ENCODE data around the gene MYOM1.

The MYOM1 gene

DNA sequence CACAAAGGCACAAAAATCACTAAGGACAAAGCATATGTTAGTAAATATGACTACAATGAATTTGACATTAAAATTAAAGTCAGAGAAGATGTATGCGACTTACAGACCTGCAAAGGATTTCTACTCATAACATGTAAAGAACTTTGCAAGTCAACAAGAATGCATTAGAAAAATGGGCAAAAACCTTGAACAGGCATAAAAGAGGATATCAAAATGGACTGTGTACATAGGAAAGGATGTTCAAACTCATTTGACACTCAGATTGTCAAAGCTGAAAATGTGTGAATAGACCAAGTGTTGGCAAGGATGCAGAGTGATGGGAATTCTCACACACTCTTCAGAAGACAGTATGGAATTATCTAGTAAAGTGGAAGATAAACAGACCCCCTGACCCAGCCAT lies 94.9 kb downstream of the MYOM1 start:
- H2AFZ ChIP-seq (ENCODE audit: low read length): no peak overlapping the region
- peaks cover 0 to 2% of the 10 kb centered on the region in 2 donors for H3K9me3 ChIP-seq (replicated peaks in 1 of 2; ENCODE audit: control insufficient read depth in 2 of 2, insufficient read depth in 1 of 2, low read depth in 1 of 2, low read length in 2 of 2)
- no peak overlapping the region for H2BK5ac ChIP-seq (ENCODE audit: low read length)
- H3K4ac ChIP-seq (ENCODE audit: low read length): no peak overlapping the region
- no peak overlapping the region for H3K23ac ChIP-seq (ENCODE audit: low read depth, low read length, poor library complexity)
- WGBS, 2 donors (ENCODE audit: extremely low coverage in 2 of 2, insufficient read length in 2 of 2, insufficient replicate concordance in 1 of 2): no CpG with 5 or more reads among the region's 1 CpG
- no peak overlapping the region for H3K27ac ChIP-seq (replicated peaks; ENCODE audit: low read length)
- no peak overlapping the region for H2AK5ac ChIP-seq (ENCODE audit: low read depth, low read length)
- no peak overlapping the region for H4K91ac ChIP-seq (ENCODE audit: low read depth, low read length, poor library complexity)
- H3K27me3 ChIP-seq (ENCODE audit: control insufficient read depth in 3 of 3, insufficient read depth in 3 of 3, low read depth in 1 of 3, low read length in 3 of 3): no peaks in the 10 kb centered on the region
- H2BK120ac ChIP-seq (ENCODE audit: low read depth, low read length): no peak overlapping the region
- no peak overlapping the region for H3K4me2 ChIP-seq (ENCODE audit: insufficient read depth, low read length, poor library complexity, severe bottlenecking)
- no peak overlapping the region for H3K14ac ChIP-seq (ENCODE audit: low read length)
- H3K4me3 ChIP-seq (ENCODE audit: low read length in 2 of 2): no peak overlapping the region
- no peak for DNase-seq (ENCODE audit: low spot score)
- H2BK12ac ChIP-seq (ENCODE audit: low read length): no peak overlapping the region
- no peaks in the 10 kb centered on the region for H3K36me3 ChIP-seq (replicated peaks in 1 of 2; ENCODE audit: control insufficient read depth in 2 of 2, insufficient read depth in 2 of 2, low read length in 2 of 2)
- no peak overlapping the region for H3K9ac ChIP-seq (ENCODE audit: low read depth, low read length, poor library complexity)
- no peak overlapping the region for H3K18ac ChIP-seq (ENCODE audit: low read length)
- no peaks in the 10 kb centered on the region for H3K79me1 ChIP-seq (ENCODE audit: low read depth, low read length)
- no peak overlapping the region for H2BK15ac ChIP-seq (ENCODE audit: low read length)
- H3K4me1 ChIP-seq (ENCODE audit: control insufficient read depth in 2 of 2, insufficient read depth in 1 of 2, low read depth in 1 of 2, low read length in 2 of 2): peaks cover 0 to 2% of the 10 kb centered on the region in 2 donors
- H4K8ac ChIP-seq (ENCODE audit: low read depth, low read length): no peak overlapping the region

DNA sequence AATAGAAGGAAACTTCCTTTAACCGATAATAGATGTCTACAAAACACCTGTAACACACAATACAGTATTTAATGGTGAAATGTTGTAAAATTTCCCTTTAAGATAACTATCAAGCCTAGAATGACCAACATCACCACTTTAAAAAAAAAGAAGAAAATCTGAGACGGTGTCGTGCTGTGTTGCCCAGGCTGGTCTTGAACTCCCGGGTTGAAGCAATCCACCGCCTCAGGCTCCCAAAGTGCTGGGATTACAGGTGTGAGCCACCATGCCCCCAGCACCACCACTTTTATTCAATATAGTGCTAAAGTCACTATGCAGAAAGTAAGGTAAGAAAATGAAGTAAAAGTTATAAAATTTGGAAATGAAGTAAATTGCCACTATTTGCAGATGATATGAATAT lies 96.9 kb downstream of the MYOM1 start:
- Histone ChIP-seq H3K79me1 (ENCODE audit: low read depth, low read length) (no peaks in the 10 kb centered on the region), H3K4me2 (ENCODE audit: insufficient read depth, low read length, poor library complexity, severe bottlenecking) (no peak overlapping the region), H3K4ac (ENCODE audit: low read length) (no peak overlapping the region), H2BK5ac (ENCODE audit: low read length) (no peak overlapping the region), H2AFZ (ENCODE audit: low read length) (no peak overlapping the region), H3K18ac (ENCODE audit: low read length) (no peak overlapping the region), H2BK12ac (ENCODE audit: low read length) (no peak overlapping the region), H3K27ac (replicated peaks; ENCODE audit: low read length) (no peak overlapping the region), H3K23ac (ENCODE audit: low read depth, low read length, poor library complexity) (no peak overlapping the region), H2AK5ac (ENCODE audit: low read depth, low read length) (no peak overlapping the region), H3K27me3 (ENCODE audit: control insufficient read depth in 3 of 3, insufficient read depth in 3 of 3, low read depth in 1 of 3, low read length in 3 of 3) (no peaks in the 10 kb centered on the region), H3K14ac (ENCODE audit: low read length) (no peak overlapping the region), H3K4me3 (ENCODE audit: low read length in 2 of 2) (no peak overlapping the region), H4K8ac (ENCODE audit: low read depth, low read length) (no peak overlapping the region), H3K4me1 (ENCODE audit: control insufficient read depth in 2 of 2, insufficient read depth in 1 of 2, low read depth in 1 of 2, low read length in 2 of 2) (peaks cover 0 to 2% of the 10 kb centered on the region in 2 donors), H2BK120ac (ENCODE audit: low read depth, low read length) (no peak overlapping the region), H3K9ac (ENCODE audit: low read depth, low read length, poor library complexity) (no peak overlapping the region), H2BK15ac (ENCODE audit: low read length) (no peak overlapping the region), H4K91ac (ENCODE audit: low read depth, low read length, poor library complexity) (no peak overlapping the region), H3K9me3 (replicated peaks in 1 of 2; ENCODE audit: control insufficient read depth in 2 of 2, insufficient read depth in 1 of 2, low read depth in 1 of 2, low read length in 2 of 2) (peaks cover 0 to 2% of the 10 kb centered on the region in 2 donors), H3K36me3 (replicated peaks in 1 of 2; ENCODE audit: control insufficient read depth in 2 of 2, insufficient read depth in 2 of 2, low read length in 2 of 2) (no peaks in the 10 kb centered on the region)
- no CpG with 5 or more reads among the region's 5 CpGs for WGBS, 2 donors (ENCODE audit: extremely low coverage in 2 of 2, insufficient read length in 2 of 2, insufficient replicate concordance in 1 of 2)
- no peak for DNase-seq (ENCODE audit: low spot score)

DNA sequence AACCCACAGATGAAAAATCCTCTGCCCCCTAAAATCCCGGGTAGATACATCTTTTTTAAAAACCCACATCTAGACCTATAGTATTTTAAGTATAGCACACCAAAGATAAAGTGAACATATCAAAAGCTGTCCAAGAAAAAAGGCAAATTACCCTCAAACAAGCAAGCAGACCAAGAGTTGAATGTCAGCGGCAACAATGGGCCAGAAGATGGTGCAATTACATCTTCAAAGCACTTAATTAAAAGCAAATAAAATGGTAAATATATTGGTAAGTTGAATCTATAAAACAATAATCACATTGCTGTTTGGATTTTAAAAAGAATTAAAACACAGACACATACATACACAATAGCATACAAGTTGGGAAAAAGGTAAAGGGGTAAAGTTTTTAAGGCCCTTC lies 98.5 kb downstream of the MYOM1 start:
- Histone ChIP-seq H2AFZ (ENCODE audit: low read length) (no peak overlapping the region), H3K36me3 (replicated peaks in 1 of 2; ENCODE audit: control insufficient read depth in 2 of 2, insufficient read depth in 2 of 2, low read length in 2 of 2) (no peaks in the 10 kb centered on the region), H2AK5ac (ENCODE audit: low read depth, low read length) (no peak overlapping the region), H3K79me1 (ENCODE audit: low read depth, low read length) (no peaks in the 10 kb centered on the region), H4K8ac (ENCODE audit: low read depth, low read length) (no peak overlapping the region), H3K18ac (ENCODE audit: low read length) (no peak overlapping the region), H3K9me3 (replicated peaks in 1 of 2; ENCODE audit: control insufficient read depth in 2 of 2, insufficient read depth in 1 of 2, low read depth in 1 of 2, low read length in 2 of 2) (peaks cover 0 to 2% of the 10 kb centered on the region in 2 donors), H3K4me3 (ENCODE audit: low read length in 2 of 2) (no peak overlapping the region), H2BK120ac (ENCODE audit: low read depth, low read length) (no peak overlapping the region), H3K9ac (ENCODE audit: low read depth, low read length, poor library complexity) (no peak overlapping the region), H4K91ac (ENCODE audit: low read depth, low read length, poor library complexity) (no peak overlapping the region), H3K4me2 (ENCODE audit: insufficient read depth, low read length, poor library complexity, severe bottlenecking) (no peak overlapping the region), H3K14ac (ENCODE audit: low read length) (no peak overlapping the region), H3K27ac (replicated peaks; ENCODE audit: low read length) (no peak overlapping the region), H2BK5ac (ENCODE audit: low read length) (no peak overlapping the region), H2BK15ac (ENCODE audit: low read length) (no peak overlapping the region), H3K4me1 (ENCODE audit: control insufficient read depth in 2 of 2, insufficient read depth in 1 of 2, low read depth in 1 of 2, low read length in 2 of 2) (peaks cover 0 to 2% of the 10 kb centered on the region in 2 donors), H3K4ac (ENCODE audit: low read length) (no peak overlapping the region), H2BK12ac (ENCODE audit: low read length) (no peak overlapping the region), H3K27me3 (ENCODE audit: control insufficient read depth in 3 of 3, insufficient read depth in 3 of 3, low read depth in 1 of 3, low read length in 3 of 3) (no peaks in the 10 kb centered on the region), H3K23ac (ENCODE audit: low read depth, low read length, poor library complexity) (no peak overlapping the region)
- WGBS, 2 donors (ENCODE audit: extremely low coverage in 2 of 2, insufficient read length in 2 of 2, insufficient replicate concordance in 1 of 2): no CpG with 5 or more reads among the region's 2 CpGs
- DNase-seq (ENCODE audit: low spot score): no peak

DNA sequence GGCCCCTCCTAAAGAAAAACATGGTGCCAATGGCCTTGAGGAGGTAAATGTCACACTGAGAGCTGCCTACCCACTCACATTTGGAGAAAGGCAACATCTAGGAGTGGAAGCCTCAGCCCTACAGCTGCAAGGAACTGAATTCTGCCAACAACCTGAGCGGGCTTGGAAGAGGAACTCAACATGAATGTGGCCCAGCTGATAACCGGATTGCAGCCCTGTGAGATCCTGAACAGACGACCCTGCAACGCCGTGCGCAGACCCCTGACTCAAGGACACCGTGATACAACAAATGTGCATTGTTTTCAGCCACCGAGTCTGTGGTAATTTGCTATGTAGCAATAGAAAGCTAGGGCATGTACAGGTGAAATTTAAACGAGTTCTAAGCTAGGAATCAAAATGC lies 99.4 kb downstream of the MYOM1 start:
- Histone ChIP-seq H3K4ac (ENCODE audit: low read length) (no peak overlapping the region), H3K27ac (replicated peaks; ENCODE audit: low read length) (no peak overlapping the region), H2BK5ac (ENCODE audit: low read length) (no peak overlapping the region), H2BK15ac (ENCODE audit: low read length) (no peak overlapping the region), H3K9me3 (replicated peaks in 1 of 2; ENCODE audit: control insufficient read depth in 2 of 2, insufficient read depth in 1 of 2, low read depth in 1 of 2, low read length in 2 of 2) (peaks cover 0 to 2% of the 10 kb centered on the region in 2 donors), H2AK5ac (ENCODE audit: low read depth, low read length) (no peak overlapping the region), H3K9ac (ENCODE audit: low read depth, low read length, poor library complexity) (no peak overlapping the region), H3K79me1 (ENCODE audit: low read depth, low read length) (no peaks in the 10 kb centered on the region), H4K91ac (ENCODE audit: low read depth, low read length, poor library complexity) (no peak overlapping the region), H3K18ac (ENCODE audit: low read length) (no peak overlapping the region), H2BK12ac (ENCODE audit: low read length) (no peak overlapping the region), H3K4me3 (ENCODE audit: low read length in 2 of 2) (no peak overlapping the region), H3K14ac (ENCODE audit: low read length) (no peak overlapping the region), H2AFZ (ENCODE audit: low read length) (no peak overlapping the region), H3K27me3 (ENCODE audit: control insufficient read depth in 3 of 3, insufficient read depth in 3 of 3, low read depth in 1 of 3, low read length in 3 of 3) (no peaks in the 10 kb centered on the region), H3K4me1 (ENCODE audit: control insufficient read depth in 2 of 2, insufficient read depth in 1 of 2, low read depth in 1 of 2, low read length in 2 of 2) (peaks cover 0 to 2% of the 10 kb centered on the region in 2 donors), H3K23ac (ENCODE audit: low read depth, low read length, poor library complexity) (no peak overlapping the region), H3K36me3 (replicated peaks in 1 of 2; ENCODE audit: control insufficient read depth in 2 of 2, insufficient read depth in 2 of 2, low read length in 2 of 2) (no peaks in the 10 kb centered on the region), H2BK120ac (ENCODE audit: low read depth, low read length) (no peak overlapping the region), H4K8ac (ENCODE audit: low read depth, low read length) (no peak overlapping the region), H3K4me2 (ENCODE audit: insufficient read depth, low read length, poor library complexity, severe bottlenecking) (no peak overlapping the region)
- WGBS, 2 donors (ENCODE audit: extremely low coverage in 2 of 2, insufficient read length in 2 of 2, insufficient replicate concordance in 1 of 2): no CpG with 5 or more reads among the region's 9 CpGs
- DNase-seq (ENCODE audit: low spot score): no peak
